Stimulated activated naive B cell treated with anti-CD40 and anti-IgM and Interleukin-4, amounts not matched to agents 10 μg/mL and 1 μg/mL and 100 μg/mL, for 72 hours (primary cell): ENCODE data around the gene ASTE1.
A peak's percentile ranks its signal among the peaks of the same experiment; 100 is the strongest.
"Not testable (repeated sequence)": the region's sequence is repeated elsewhere in the genome, so short reads cannot be mapped to it uniquely, and the experiment has no call there.

Experiments
- ATAC-seq, 2 donors: fragments of 150-1000 bp; cut with Tn5 transposase; replicated peaks; 2 replicates each; pipeline ENCODE4 v1.10.0; 2021; ENCODE audit warnings: moderate library complexity in 1 of 2
- DNase-seq: peaks from one replicate; pipeline ENCODE4 v3.0.0; 2021
- H3K27ac Mint-ChIP-seq: one replicate; pipeline ENCODE4 v1.8.0; 2022; ENCODE audit warnings: mild to moderate bottlenecking, mixed read lengths
- H3K27me3 Mint-ChIP-seq, 2 donors: one replicate each; pipeline ENCODE4 v1.8.0; 2022; ENCODE audit warnings: mixed read lengths in 2 of 2
- H3K36me3 Mint-ChIP-seq, 2 donors: one replicate each; pipeline ENCODE4 v1.8.0; 2022; ENCODE audit warnings: mixed read lengths in 2 of 2, mild to moderate bottlenecking in 1 of 2
- H3K4me1 Mint-ChIP-seq, 2 donors: one replicate each; pipeline ENCODE4 v1.8.0; 2022; ENCODE audit warnings: mixed read lengths in 2 of 2, mild to moderate bottlenecking in 1 of 2
- H3K4me3 Mint-ChIP-seq, 2 donors: one replicate each; pipeline ENCODE4 v1.8.0; 2022; ENCODE audit warnings: mild to moderate bottlenecking in 2 of 2, mixed read lengths in 2 of 2, moderate library complexity in 1 of 2
- H3K9me3 Mint-ChIP-seq, 2 donors: one replicate each; pipeline ENCODE4 v1.8.0; 2022; ENCODE audit warnings: mixed read lengths in 2 of 2, mild to moderate bottlenecking in 1 of 2

ASTE1 gene

GRCh38 chr3:131026321-131027151, at the start of gene ASTE1, which contains the start of gene NEK11:
Gene ASTE1, minus strand, starts transcription at chr3:131026825. Its CDS starts 1,519 bp downstream, at chr3:131025306.
Gene NEK11, plus strand, starts transcription at chr3:131026877. Its CDS starts 2,832 bp downstream, at chr3:131029709.
- Mint-ChIP-seq H3K27me3 (no peaks in the 10 kb centered on the region), H3K4me1 (peaks cover 21 to 36% of the 10 kb centered on the region in 2 donors), H3K27ac (peak within 1 kb of the TSS; percentile 97), H3K9me3 (no peaks in the 10 kb centered on the region), H3K36me3 (peaks cover 20% of the 10 kb centered on the region in 2 donors), H3K4me3 (peak within 1 kb of the TSS; percentile 91 to 97)
- ATAC-seq (peak; percentile 98 to 99), DNase-seq (peak; percentile 86)

GRCh38 chr3:131075632-131076328, 49.2 kb upstream of the ASTE1 start:
- H3K9me3 Mint-ChIP-seq, result no peaks in the 10 kb centered on the region
- ATAC-seq, result peak in 1 of 2 donors; percentile 33

GRCh38 chr3:131072845-131073244, 46.2 kb upstream of the ASTE1 start:
- H3K9me3 Mint-ChIP-seq, result no peaks in the 10 kb centered on the region
- no peaks in the 10 kb centered on the region for H3K4me1 Mint-ChIP-seq
- peaks cover 0 to 4% of the 10 kb centered on the region in 2 donors for H3K27me3 Mint-ChIP-seq
- DNase-seq, result no peak
- no peak for ATAC-seq
- no peaks in the 10 kb centered on the region for H3K36me3 Mint-ChIP-seq
- H3K4me3 Mint-ChIP-seq, result no peak overlapping the region
- H3K27ac Mint-ChIP-seq, result no peak overlapping the region

More at GRCh38 chr3:131075632-131076328, 49.2 kb upstream of the ASTE1 start:
- no peaks in the 10 kb centered on the region for H3K36me3 Mint-ChIP-seq
- H3K4me1 Mint-ChIP-seq, result no peaks in the 10 kb centered on the region
- no peak overlapping the region for H3K27ac Mint-ChIP-seq
- H3K27me3 Mint-ChIP-seq, result no peaks in the 10 kb centered on the region
- no peak overlapping the region for H3K4me3 Mint-ChIP-seq
- no peak for DNase-seq

GRCh38 chr3:131072099-131072559, 45.5 kb upstream of the ASTE1 start:
- no peak for ATAC-seq
- Mint-ChIP-seq H3K4me1 (no peaks in the 10 kb centered on the region), H3K9me3 (no peaks in the 10 kb centered on the region), H3K27ac (no peak overlapping the region), H3K27me3 (peaks cover 0 to 4% of the 10 kb centered on the region in 2 donors), H3K36me3 (no peaks in the 10 kb centered on the region), H3K4me3 (no peak overlapping the region)
- DNase-seq, result no peak

GRCh38 chr3:131067983-131068382, 41.4 kb upstream of the ASTE1 start:
- H3K4me1 Mint-ChIP-seq, result no peaks in the 10 kb centered on the region
- H3K9me3 Mint-ChIP-seq, result no peaks in the 10 kb centered on the region
- H3K36me3 Mint-ChIP-seq, result no peaks in the 10 kb centered on the region
- ATAC-seq, result no peak
- H3K4me3 Mint-ChIP-seq, result no peak overlapping the region
- H3K27ac Mint-ChIP-seq, result no peak overlapping the region
- peaks cover 0 to 4% of the 10 kb centered on the region in 2 donors for H3K27me3 Mint-ChIP-seq
- no peak for DNase-seq

GRCh38 chr3:131053043-131053859, 26.6 kb upstream of the ASTE1 start:
- Mint-ChIP-seq H3K27ac (no peak overlapping the region), H3K36me3 (peaks cover 0 to 3% of the 10 kb centered on the region in 2 donors), H3K9me3 (no peaks in the 10 kb centered on the region), H3K4me1 (no peaks in the 10 kb centered on the region), H3K27me3 (no peaks in the 10 kb centered on the region), H3K4me3 (no peak overlapping the region)
- DNase-seq (no peak), ATAC-seq (no peak)

GRCh38 chr3:131050001-131050400, 23.4 kb upstream of the ASTE1 start:
- no peak overlapping the region for H3K27ac Mint-ChIP-seq
- H3K27me3 Mint-ChIP-seq, result peaks cover 7 to 13% of the 10 kb centered on the region in 2 donors
- peaks cover 0 to 9% of the 10 kb centered on the region in 2 donors for H3K36me3 Mint-ChIP-seq
- peaks cover 0 to 2% of the 10 kb centered on the region in 2 donors for H3K9me3 Mint-ChIP-seq
- ATAC-seq (no peak), DNase-seq (no peak)
- no peaks in the 10 kb centered on the region for H3K4me1 Mint-ChIP-seq
- no peak overlapping the region for H3K4me3 Mint-ChIP-seq

- peaks cover 0 to 7% of the 10 kb centered on the region in 2 donors for H3K9me3 Mint-ChIP-seq
- no peaks in the 10 kb centered on the region for H3K4me1 Mint-ChIP-seq
- H3K27ac Mint-ChIP-seq, result no peak overlapping the region
- no peak for DNase-seq
- H3K27me3 Mint-ChIP-seq, result peaks cover 18 to 30% of the 10 kb centered on the region in 2 donors
- no peak for ATAC-seq
- no peak overlapping the region for H3K4me3 Mint-ChIP-seq
- peaks cover 5 to 12% of the 10 kb centered on the region in 2 donors for H3K36me3 Mint-ChIP-seq
These were observed 21.4 kb upstream of the ASTE1 start for GRCh38 chr3:131048030-131048429.

GRCh38 chr3:131047582-131047981, 21.0 kb upstream of the ASTE1 start:
- Mint-ChIP-seq H3K27ac (peak overlapping the region; percentile 15), H3K9me3 (peaks cover 0 to 7% of the 10 kb centered on the region in 2 donors), H3K36me3 (peaks cover 5 to 12% of the 10 kb centered on the region in 2 donors), H3K4me3 (no peak overlapping the region), H3K4me1 (no peaks in the 10 kb centered on the region), H3K27me3 (peaks cover 18 to 30% of the 10 kb centered on the region in 2 donors)
- DNase-seq (no peak), ATAC-seq (no peak)

- not testable (repeated sequence) for H3K27ac Mint-ChIP-seq, H3K4me1 Mint-ChIP-seq, ATAC-seq, H3K9me3 Mint-ChIP-seq, H3K4me3 Mint-ChIP-seq, DNase-seq
- peaks cover 18 to 26% of the 10 kb centered on the region in 2 donors for H3K27me3 Mint-ChIP-seq
- H3K36me3 Mint-ChIP-seq, result peaks cover 5 to 10% of the 10 kb centered on the region in 2 donors
These were observed 15.8 kb upstream of the ASTE1 start for GRCh38 chr3:131042271-131042985.

GRCh38 chr3:131038326-131038725, 11.7 kb upstream of the ASTE1 start:
- Mint-ChIP-seq H3K9me3 (peaks cover 0 to 1% of the 10 kb centered on the region in 2 donors), H3K27ac (no peak overlapping the region), H3K4me3 (no peak overlapping the region), H3K4me1 (no peaks in the 10 kb centered on the region), H3K27me3 (peaks cover 0 to 2% of the 10 kb centered on the region in 2 donors), H3K36me3 (peaks cover 3 to 7% of the 10 kb centered on the region in 2 donors)
- ATAC-seq, result no peak
- DNase-seq, result no peak

GRCh38 chr3:131036986-131037385, 10.4 kb upstream of the ASTE1 start:
- H3K36me3 Mint-ChIP-seq, result peaks cover 2 to 5% of the 10 kb centered on the region in 2 donors
- no peak overlapping the region for H3K4me3 Mint-ChIP-seq
- H3K27me3 Mint-ChIP-seq, result no peaks in the 10 kb centered on the region
- no peak for ATAC-seq
- no peak for DNase-seq
- H3K9me3 Mint-ChIP-seq, result no peaks in the 10 kb centered on the region
- no peak overlapping the region for H3K27ac Mint-ChIP-seq
- no peaks in the 10 kb centered on the region for H3K4me1 Mint-ChIP-seq

GRCh38 chr3:131036200-131036816, 9.7 kb upstream of the ASTE1 start:
- Mint-ChIP-seq H3K4me1 (no peaks in the 10 kb centered on the region), H3K27ac (no peak overlapping the region), H3K27me3 (no peaks in the 10 kb centered on the region), H3K4me3 (no peak overlapping the region), H3K36me3 (peaks cover 0 to 3% of the 10 kb centered on the region in 2 donors), H3K9me3 (no peaks in the 10 kb centered on the region)
- no peak for DNase-seq
- no peak for ATAC-seq
